Activated CD4-positive, CD25-positive, alpha-beta regulatory T cell treated with anti-CD3 and anti-CD28 coated beads, Interleukin-2, amount 50 U/mL, for 16 hours (primary cell): ENCODE data around the gene NUBP2.

ENCODE experiments used
- DNase-seq: peaks from one replicate; pipeline ENCODE4 v3.0.0-alpha.2; 2020; ENCODE audit warnings: low read depth, low spot score

NUBP2 gene

DNA sequence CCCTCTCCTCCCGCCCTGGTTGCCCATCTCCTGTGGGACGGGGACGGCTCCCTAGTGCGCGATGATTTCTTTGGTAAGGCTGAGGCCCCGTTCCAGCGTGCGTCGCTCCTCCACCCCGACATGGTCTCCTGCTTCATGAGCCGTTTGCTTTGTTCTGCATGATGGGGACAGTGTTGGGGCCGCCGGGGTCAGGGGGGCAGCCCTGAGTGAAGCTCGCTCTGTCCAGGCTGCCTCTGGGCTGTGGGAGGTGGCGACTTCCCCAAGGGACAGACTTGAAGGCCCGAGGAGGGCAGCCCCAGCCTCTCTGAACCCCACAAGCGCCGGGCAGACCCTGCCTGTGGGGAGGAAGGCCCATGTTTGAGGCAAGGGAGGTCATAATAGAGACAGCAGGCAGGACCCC is 23.8 kb upstream of the NUBP2 start:
- DNase-seq: no peak

GRCh38 chr16:1759511-1759910 is 23.2 kb upstream of the NUBP2 start:
- no peak for DNase-seq

DNA sequence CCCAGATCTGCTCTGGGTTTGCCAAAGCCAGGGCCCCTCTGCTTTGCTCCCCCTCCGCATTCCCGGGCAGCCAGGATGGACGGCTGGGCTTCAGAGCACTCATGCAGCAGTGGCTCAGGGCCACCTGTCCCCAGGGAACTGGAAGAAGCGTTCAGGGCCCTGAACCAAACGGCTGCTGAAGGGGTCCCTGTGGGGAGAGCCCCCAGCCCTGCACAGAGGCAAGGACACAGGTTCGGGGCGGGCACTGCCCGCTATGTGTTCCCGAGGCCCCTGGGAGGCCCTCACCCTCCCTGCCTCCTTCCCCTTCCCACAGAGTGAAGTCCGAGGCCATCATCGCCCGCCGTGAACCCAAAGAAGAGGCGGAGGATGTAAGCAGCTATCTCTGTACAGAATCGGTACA is 21.8 kb upstream of the NUBP2 start:
- DNase-seq: no peak

DNA sequence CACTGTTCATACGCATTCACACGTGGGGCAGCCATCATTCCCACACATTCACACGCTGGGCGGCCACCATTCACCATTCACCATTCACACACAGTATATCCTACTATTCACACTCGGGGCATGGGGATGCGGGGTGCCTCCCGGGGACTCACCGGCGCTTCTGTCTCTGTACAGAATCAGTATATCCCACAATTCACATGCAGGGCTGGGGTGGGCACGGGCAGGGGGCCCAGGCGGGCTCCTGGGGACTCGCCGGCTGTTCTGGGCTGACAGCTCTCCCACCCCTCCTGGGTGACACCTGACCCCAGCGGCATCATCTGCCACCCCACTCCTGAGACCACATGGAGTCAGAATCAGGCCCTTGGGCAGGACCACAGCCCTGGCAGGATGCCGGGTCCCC is 21.0 kb upstream of the NUBP2 start:
- no peak for DNase-seq

GRCh38 chr16:1762196-1762878 is 20.4 kb upstream of the NUBP2 start:
- no peak for DNase-seq

GRCh38 chr16:1762879-1763520 is 19.8 kb upstream of the NUBP2 start:
- DNase-seq: no peak

- DNase-seq: no peak
Observed at GRCh38 chr16:1763521-1764511, 18.9 kb upstream of the NUBP2 start.

DNA sequence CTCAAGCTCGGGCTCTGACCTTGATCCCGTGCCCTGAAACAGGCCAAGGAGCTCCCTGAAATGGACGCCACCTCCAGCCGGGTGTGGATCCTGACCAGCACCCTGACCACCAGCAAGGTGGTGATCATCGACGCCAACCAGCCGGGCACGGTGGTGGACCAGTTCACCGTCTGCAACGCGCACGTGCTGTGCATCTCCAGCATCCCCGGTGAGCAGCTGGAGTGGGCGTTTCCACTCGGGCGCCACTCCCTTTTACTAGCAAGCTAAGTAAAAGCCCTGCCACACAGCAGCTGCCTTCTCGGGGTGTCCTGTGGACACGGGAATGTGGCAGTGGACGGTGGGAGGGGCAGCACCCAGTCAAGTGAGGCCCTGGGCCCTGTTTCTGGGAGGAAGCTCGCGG is 17.8 kb upstream of the NUBP2 start:
- DNase-seq: no peak

- no peak for DNase-seq
Observed at GRCh38 chr16:1765826-1766225, 16.9 kb upstream of the NUBP2 start.

GRCh38 chr16:1766231-1766630 is 16.5 kb upstream of the NUBP2 start:
- no peak for DNase-seq

GRCh38 chr16:1766701-1767100 is 16.1 kb upstream of the NUBP2 start:
- DNase-seq: no peak

DNA sequence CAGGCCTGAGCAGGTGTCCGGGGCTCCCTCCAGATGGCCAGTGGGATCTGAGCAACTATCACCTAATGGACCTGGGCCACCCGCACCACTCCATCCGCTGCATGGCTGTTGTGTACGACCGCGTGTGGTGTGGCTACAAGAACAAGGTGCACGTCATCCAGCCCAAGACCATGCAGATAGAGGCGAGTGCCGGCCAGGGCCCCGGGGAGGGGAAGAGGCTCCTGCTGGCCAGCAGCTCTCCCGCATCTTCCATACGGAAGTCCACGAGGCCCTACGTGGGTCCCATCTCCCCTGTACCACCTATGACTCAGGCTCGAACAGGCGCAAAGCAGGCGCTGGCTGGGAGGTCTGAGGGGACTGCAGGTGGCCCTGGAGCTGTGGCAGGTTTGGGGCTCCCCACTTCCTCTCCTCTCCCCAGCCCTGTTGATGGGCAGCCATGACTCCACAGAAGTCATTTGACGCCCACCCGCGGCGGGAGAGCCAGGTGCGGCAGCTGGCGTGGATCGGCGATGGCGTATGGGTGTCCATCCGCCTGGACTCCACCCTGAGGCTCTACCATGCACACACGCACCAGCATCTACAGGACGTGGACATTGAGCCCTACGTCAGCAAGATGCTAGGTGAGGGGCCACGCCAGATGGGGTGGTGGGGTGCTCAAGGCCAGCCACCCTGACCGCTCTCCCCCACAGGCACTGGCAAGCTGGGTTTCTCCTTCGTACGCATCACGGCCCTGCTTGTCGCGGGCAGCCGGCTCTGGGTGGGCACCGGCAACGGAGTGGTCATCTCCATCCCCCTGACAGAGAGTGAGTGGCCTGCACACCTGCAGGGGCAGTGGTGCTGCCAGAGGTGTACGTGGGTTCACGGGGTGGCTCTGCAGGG is 15.4 kb upstream of the NUBP2 start:
- DNase-seq: no peak

DNA sequence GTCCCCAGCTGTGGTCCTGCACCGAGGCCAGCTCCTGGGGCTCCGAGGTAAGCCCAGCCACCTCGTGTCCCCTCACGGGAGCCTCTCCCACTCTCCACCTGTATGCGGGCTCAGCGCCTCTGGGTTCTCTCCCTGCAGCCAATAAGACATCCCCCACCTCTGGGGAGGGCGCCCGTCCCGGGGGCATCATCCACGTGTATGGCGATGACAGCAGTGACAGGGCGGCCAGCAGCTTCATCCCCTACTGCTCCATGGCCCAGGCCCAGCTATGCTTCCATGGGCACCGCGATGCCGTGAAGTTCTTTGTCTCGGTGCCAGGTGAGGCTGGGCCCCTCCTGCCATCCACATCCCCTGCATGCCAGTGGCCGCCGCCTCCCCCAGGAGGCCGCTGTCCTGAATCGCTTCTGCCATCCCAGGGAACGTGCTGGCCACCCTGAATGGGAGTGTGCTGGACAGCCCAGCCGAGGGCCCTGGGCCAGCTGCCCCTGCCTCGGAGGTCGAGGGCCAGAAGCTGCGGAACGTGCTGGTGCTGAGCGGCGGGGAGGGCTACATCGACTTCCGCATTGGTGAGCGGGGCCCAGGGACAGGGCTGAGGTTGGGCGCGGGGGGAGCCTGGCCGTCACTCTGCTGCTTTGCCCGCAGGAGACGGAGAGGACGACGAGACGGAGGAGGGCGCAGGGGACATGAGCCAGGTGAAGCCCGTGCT is 14.5 kb upstream of the NUBP2 start:
- DNase-seq: no peak

DNA sequence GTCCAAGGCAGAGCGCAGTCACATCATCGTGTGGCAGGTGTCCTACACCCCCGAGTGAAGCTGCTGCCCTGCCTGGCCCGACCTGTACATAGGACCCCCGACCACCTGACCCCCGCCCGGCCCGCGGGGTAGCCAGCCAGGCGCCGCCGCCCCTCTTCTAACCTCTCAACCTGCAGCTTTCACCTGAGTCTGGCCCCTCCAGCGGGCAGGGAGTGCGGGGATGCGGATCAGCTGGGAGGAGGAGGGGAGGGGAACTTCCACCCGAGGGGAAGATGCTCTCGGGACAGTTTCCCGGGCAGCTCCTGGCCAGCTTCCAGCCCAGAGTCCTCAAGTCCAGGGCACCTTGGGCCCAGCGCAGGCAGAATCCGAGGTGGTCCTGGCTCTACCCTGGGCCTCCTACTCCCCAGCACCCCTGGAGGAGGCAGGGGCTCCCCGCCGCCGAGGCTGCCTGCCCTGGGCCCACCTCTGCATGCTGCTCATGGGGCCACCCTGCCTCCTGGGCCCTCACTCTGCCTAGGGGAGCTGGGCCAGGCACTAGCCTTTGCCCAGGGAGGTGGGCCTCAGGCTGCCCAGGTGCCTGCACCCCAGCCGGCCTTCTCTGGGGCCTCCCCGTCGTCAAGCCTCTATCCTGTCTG is 13.9 kb upstream of the NUBP2 start:
- DNase-seq: no peak

- no peak for DNase-seq
Observed at GRCh38 chr16:1769402-1770300, 13.1 kb upstream of the NUBP2 start.

GRCh38 chr16:1770328-1771187 is 12.2 kb upstream of the NUBP2 start:
- DNase-seq: no peak

GRCh38 chr16:1771188-1771863 is 11.4 kb upstream of the NUBP2 start, which contains the start of gene NME3:
NME3 (minus strand) TSS chr16:1771543; CDS start chr16:1771534, 9 bp downstream.
- peak; percentile 56 for DNase-seq
